Body of pancreas (tissue), 4 donors: ENCODE results near the gene NSFL1C.

Experiments
- POLR2A ChIP-seq, 3 donors: fragments of 450-650 bp; IDR thresholded peaks; one replicate each; pipeline ENCODE4 v1.6.1; 2016; ENCODE audit warnings: antibody characterized with exemption in 3 of 3, mild to moderate bottlenecking in 2 of 3
- TF ChIP-seq, protein P1 (sequence below), 7 experiments: fragments of 450-650 bp in 4 of 7; fragments of 200-600 bp in 3 of 7; sonication (generic) in 3 of 7; IDR thresholded peaks; one replicate each; pipeline ENCODE4 v1.5.1; 2016 to 2019; ENCODE audit warnings: antibody characterized with exemption in 7 of 7

DNA sequence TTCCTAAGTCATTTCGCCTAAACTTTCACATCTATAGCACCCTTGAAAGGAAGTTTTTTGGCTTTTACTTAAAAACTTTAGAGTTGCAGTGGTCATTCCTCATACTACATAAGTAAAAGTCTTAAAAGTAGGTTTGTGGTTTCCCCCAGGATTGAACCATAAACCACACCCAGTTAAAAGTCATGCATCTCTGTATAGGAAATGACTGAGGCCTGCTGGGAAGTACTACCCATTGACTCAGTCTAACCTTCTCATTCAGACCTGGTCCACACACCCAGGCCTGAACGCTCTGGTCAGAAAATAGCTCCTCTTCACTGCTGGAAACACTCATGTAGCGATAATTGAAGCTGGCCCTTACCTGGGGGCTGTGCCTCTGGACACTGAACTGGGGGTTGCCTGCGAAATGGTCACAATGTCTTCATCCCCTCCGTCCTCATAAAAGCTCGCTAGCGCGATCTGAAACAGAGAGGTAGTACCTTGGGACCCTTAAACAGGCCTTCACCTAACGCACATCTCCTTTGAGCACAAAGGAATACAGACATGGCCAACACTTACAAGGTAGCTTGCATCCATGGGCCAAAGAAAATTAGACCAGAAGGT, 2.6 kb downstream of the NSFL1C start:
- TF ChIP-seq, protein P1, sequence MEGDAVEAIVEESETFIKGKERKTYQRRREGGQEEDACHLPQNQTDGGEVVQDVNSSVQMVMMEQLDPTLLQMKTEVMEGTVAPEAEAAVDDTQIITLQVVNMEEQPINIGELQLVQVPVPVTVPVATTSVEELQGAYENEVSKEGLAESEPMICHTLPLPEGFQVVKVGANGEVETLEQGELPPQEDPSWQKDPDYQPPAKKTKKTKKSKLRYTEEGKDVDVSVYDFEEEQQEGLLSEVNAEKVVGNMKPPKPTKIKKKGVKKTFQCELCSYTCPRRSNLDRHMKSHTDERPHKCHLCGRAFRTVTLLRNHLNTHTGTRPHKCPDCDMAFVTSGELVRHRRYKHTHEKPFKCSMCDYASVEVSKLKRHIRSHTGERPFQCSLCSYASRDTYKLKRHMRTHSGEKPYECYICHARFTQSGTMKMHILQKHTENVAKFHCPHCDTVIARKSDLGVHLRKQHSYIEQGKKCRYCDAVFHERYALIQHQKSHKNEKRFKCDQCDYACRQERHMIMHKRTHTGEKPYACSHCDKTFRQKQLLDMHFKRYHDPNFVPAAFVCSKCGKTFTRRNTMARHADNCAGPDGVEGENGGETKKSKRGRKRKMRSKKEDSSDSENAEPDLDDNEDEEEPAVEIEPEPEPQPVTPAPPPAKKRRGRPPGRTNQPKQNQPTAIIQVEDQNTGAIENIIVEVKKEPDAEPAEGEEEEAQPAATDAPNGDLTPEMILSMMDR (IDR thresholded peaks at IDR 0.05) = no peak
- no peak for TF ChIP-seq POLR2A (IDR thresholded peaks at IDR 0.05)
